ENCODE results near the gene ACAD10. TPM values are rescaled to one million over a fixed set of nuclear protein-coding genes. Genes with fewer than 3 reads are reported as not detected.

The ACAD10 gene
- total RNA-seq, 2 donors from 2014 or later, result 37.0 to 42.6 TPM

DNA sequence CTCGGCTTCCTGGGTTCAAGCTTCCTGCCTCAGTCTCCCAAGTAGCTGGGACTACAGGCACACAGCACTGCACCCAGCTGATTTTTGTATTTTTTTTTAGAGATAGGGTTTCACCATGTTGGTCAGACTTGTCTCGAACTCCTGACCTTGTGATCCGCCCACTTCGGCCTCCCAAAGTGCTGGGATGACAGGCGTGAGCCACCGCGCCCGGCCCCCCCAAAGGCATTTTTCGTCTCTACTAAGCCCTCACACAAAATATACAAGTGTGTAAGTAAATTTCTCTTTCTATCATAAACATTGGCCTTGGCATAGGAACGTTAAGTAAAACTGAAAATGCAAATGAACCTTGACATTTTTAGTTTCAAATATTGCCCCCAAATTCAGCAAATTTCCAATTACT, 2.1 kb downstream of the ACAD10 start:
- intact Hi-C loops (cut with DNase I), result no loop called here
- H3K27ac ChIP-seq, result no peak overlapping the region

DNA sequence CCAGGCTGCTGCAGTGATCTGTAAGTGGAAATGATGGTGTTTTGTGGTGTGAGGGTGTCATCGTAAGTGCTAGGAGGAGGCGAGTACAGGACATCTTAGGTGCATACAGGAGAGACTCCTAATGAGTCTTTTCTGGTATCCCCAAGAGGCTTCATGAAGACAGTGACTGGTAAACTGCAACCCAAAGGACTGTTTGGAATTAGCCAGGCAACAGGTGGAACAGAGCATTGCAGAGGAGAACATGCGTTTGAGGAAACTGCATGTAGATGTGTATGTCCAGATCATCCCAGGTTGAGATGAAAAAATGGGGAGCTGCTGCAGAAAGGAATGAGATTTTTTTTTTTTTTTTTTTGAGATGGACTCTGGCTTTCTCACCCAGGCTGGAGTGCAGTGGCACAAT, 5.4 kb downstream of the ACAD10 start:
- no peak for DNase-seq
- H3K36me3 ChIP-seq, result no peaks in the 10 kb centered on the region
- intact Hi-C loops (cut with DNase I), result no loop called here
- no peaks in the 10 kb centered on the region for H3K27me3 ChIP-seq
- peaks cover 11% of the 10 kb centered on the region for H3K4me1 ChIP-seq
- H3K9me3 ChIP-seq, result no peaks in the 10 kb centered on the region
- no peak overlapping the region for H3K4me3 ChIP-seq
- no peak overlapping the region for H3K27ac ChIP-seq
- TF ChIP-seq, protein P1, sequence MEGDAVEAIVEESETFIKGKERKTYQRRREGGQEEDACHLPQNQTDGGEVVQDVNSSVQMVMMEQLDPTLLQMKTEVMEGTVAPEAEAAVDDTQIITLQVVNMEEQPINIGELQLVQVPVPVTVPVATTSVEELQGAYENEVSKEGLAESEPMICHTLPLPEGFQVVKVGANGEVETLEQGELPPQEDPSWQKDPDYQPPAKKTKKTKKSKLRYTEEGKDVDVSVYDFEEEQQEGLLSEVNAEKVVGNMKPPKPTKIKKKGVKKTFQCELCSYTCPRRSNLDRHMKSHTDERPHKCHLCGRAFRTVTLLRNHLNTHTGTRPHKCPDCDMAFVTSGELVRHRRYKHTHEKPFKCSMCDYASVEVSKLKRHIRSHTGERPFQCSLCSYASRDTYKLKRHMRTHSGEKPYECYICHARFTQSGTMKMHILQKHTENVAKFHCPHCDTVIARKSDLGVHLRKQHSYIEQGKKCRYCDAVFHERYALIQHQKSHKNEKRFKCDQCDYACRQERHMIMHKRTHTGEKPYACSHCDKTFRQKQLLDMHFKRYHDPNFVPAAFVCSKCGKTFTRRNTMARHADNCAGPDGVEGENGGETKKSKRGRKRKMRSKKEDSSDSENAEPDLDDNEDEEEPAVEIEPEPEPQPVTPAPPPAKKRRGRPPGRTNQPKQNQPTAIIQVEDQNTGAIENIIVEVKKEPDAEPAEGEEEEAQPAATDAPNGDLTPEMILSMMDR (IDR thresholded peaks at IDR 0.05), result no peak
- no peak overlapping the region for H3K9ac ChIP-seq (ENCODE audit: low read depth in 2 of 2, low read length in 2 of 2)

More for the DNA sequence above, 2.1 kb downstream of the ACAD10 start:
- no peak overlapping the region for H3K4me3 ChIP-seq
- H3K36me3 ChIP-seq, result no peaks in the 10 kb centered on the region
- TF ChIP-seq, protein P1 (IDR thresholded peaks at IDR 0.05), result no peak
- peaks cover 18% of the 10 kb centered on the region for H3K4me1 ChIP-seq
- no peaks in the 10 kb centered on the region for H3K9me3 ChIP-seq
- no peaks in the 10 kb centered on the region for H3K27me3 ChIP-seq
- no peak for DNase-seq
- no peak overlapping the region for H3K9ac ChIP-seq (ENCODE audit: low read depth in 2 of 2, low read length in 2 of 2)

DNA sequence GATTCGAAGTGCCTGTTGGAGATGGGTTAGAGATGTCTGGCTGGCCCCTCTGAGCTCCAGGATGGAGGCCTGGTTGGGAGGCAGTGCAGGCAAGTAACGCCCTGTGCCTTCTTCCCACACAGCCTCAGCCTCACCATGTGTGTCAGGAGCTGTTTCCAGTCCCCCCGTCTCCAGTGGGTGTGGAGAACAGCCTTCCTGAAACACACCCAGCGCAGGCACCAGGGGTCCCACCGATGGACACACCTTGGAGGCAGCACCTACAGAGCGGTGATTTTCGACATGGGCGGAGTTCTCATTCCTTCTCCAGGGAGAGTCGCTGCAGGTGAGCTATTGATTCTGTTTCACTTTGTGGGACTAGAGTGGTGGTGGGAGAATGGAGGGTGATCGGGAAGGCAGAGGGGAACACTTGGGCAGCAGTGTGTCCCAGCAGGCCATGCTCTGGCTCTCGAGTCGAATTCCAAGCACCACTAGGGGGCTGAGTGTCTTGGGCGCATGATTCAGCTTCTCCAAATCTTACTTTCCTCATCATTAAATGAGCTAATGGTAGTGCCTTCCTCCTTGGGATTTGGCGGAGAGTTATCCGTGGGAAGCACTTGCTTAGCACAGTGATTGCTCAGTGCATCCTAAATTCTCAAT, 6.8 kb downstream of the ACAD10 start:
- no peak overlapping the region for H3K9ac ChIP-seq (ENCODE audit: low read depth in 2 of 2, low read length in 2 of 2)
- H3K27me3 ChIP-seq, result no peaks in the 10 kb centered on the region
- H3K4me1 ChIP-seq, result no peaks in the 10 kb centered on the region
- intact Hi-C loops (cut with DNase I), result no loop called here
- H3K36me3 ChIP-seq, result no peaks in the 10 kb centered on the region
- TF ChIP-seq, protein P1 (IDR thresholded peaks at IDR 0.05), result no peak
- no peak for DNase-seq
- no peak overlapping the region for H3K27ac ChIP-seq
- H3K9me3 ChIP-seq, result no peaks in the 10 kb centered on the region
- no peak overlapping the region for H3K4me3 ChIP-seq

DNA sequence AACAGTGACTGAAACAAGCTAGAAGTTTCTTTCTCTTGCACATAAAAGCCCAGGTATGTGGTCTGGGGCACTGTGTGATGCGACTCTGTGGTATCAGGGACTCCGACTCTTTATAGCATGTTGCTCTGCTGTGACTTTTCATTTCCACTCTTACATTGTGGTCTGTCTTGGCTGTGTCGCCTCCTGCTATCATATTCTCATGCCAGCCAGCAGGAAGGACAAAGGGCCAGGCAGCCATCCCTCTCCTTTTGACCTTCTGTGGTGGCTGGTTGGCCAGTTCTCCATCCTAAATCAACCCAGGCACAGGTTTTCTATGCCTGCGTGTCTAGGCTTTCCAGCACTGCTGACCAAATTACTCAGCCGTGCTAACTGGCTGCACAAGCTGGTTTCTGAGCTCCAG, 8.0 kb downstream of the ACAD10 start:
- TF ChIP-seq, protein P1 (IDR thresholded peaks at IDR 0.05), result no peak
- Histone ChIP-seq H3K27me3 (no peaks in the 10 kb centered on the region), H3K36me3 (no peaks in the 10 kb centered on the region), H3K9ac (ENCODE audit: low read depth in 2 of 2, low read length in 2 of 2) (no peak overlapping the region), H3K4me3 (no peak overlapping the region), H3K9me3 (no peaks in the 10 kb centered on the region), H3K27ac (no peak overlapping the region), H3K4me1 (no peaks in the 10 kb centered on the region)
- DNase-seq, result no peak
- intact Hi-C loops (cut with DNase I), result no loop called here

DNA sequence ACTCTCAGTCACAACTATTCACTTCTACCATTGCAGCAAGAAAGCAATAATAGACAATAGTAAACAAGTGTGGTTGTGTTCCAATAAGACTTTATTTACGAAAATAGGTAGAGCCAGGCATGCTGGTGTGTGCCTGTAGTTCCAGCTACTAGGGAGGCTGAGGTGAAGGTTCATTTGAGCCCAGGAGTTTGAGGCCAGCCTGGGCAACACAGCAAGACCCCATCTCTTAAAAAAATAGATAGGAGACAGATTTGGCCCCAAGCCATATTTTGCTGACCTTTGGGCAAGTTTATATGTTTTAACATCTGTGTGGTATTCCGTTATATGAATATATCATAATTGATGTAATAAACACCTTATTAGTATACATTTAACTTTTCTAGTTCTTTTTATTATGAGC, 14.1 kb downstream of the ACAD10 start:
- intact Hi-C loops (cut with DNase I), result no loop called here
- no peaks in the 10 kb centered on the region for H3K4me1 ChIP-seq
- no peak overlapping the region for H3K27ac ChIP-seq
- DNase-seq, result no peak
- TF ChIP-seq, protein P1 (IDR thresholded peaks at IDR 0.05), result no peak
- H3K9ac ChIP-seq (ENCODE audit: low read depth in 2 of 2, low read length in 2 of 2), result no peak overlapping the region
- no peaks in the 10 kb centered on the region for H3K9me3 ChIP-seq
- H3K27me3 ChIP-seq, result no peaks in the 10 kb centered on the region
- H3K4me3 ChIP-seq, result no peak overlapping the region
- H3K36me3 ChIP-seq, result no peaks in the 10 kb centered on the region
